NB4 (cell line): Measurements from ENCODE around the gene NOBOX.
A peak's percentile ranks its signal among the peaks of the same experiment; 100 is the strongest.

ENCODE experiments used
- CTCF ChIP-seq: IDR thresholded peaks from one replicate; pipeline ENCODE4 v1.5.1; 2012; ENCODE audit warnings: low read depth, low read length
- MAX ChIP-seq: IDR thresholded peaks from 2 replicates; pipeline ENCODE4 v1.6.1; 2011; ENCODE audit warnings: low read depth, low read length
- MYC ChIP-seq: IDR thresholded peaks from 2 replicates; pipeline ENCODE4 v1.6.1; 2011; ENCODE audit warnings: low read depth, low read length
- POLR2A ChIP-seq: IDR thresholded peaks from 2 replicates; pipeline ENCODE4 v1.6.1; 2011; ENCODE audit warnings: mild to moderate bottlenecking; ENCODE audit not compliant: insufficient read length; ENCODE audit errors: extremely low read depth

GRCh38 chr7:144391823-144392255 is 11.7 kb downstream of the NOBOX start:
- TF ChIP-seq MYC (no peak), CTCF (peak; percentile 57), POLR2A (no peak), MAX (no peak)
